NCI-H526 treated with DMSO at 0.1 percent for 48 hours (cell line): ENCODE data around the gene DAG1.
A peak's percentile ranks its signal among the peaks of the same experiment; 100 is the strongest.

Experiments
- DNase-seq: peaks from one replicate; lab custom pipeline; 2025; lab: John Stamatoyannopoulos, UW

The DAG1 gene

DNA sequence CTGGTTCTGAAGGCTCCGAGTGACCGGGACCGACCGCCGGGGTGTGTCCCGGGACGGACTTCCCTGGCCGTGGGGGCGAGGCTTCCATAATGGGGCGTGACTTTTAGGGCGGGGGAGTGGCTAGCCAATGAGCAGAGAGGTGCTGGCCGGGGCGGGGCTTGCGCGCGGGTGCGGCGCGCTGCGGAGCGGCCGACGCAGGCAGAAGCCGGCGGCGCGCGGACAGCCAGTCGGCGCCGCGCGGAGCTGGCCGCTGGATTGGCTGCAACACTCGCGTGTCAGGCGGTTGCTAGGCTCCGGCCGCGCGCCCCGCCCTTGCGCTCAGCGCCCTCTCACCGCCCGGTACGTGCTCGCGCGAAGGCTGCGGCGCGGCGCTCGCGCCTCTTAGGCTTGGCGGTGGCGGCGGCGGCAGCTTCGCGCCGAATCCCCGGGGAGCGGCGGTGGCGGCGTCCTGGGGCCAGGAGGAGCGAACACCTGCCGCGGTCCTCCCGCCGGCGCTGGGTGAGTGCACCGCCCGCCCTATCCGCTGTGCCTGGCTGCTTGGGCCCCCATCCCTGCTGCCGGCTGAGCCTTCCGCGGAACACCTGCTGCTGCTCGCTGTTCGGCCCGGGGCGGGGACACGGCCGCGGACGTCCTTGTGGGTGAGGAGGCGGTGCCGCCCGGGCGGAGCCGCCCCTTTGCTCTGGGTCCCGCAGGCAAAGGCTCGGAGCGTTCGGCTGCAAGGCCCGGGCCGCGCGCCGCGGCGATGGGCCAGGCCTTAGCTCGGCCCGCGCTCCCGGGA, at the start of gene DAG1:
Gene DAG1 (plus strand): TSS at position 332 of the 778 bp plus-strand sequence. CDS start 40,268 bp downstream, outside the sequence.
- peak; percentile 91 for DNase-seq

DNA sequence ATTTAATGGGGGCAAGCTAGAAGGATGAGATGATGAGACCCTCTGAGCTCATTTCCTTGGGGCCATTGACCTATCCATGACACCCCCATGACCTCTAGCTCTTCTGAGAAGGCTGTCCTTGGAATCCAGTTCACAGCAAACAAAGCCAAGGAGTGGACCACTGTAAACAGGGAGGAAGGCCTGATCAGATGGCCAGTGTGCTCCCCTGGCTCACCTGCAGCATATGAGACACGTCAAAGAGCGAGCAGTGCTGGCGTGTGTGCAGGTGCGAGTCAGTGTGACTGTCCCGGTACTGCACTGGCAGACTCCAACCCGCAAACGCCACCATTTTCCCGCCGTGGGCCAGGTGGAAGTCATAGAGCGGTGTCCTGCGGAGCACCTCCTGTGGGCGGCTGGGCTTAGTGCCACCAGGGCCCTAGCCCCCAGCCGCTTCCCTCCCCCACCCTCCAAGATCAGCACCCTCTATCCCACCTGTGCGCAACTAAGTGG, 48.1 kb upstream of the DAG1 start:
- DNase-seq, result no peak

DNA sequence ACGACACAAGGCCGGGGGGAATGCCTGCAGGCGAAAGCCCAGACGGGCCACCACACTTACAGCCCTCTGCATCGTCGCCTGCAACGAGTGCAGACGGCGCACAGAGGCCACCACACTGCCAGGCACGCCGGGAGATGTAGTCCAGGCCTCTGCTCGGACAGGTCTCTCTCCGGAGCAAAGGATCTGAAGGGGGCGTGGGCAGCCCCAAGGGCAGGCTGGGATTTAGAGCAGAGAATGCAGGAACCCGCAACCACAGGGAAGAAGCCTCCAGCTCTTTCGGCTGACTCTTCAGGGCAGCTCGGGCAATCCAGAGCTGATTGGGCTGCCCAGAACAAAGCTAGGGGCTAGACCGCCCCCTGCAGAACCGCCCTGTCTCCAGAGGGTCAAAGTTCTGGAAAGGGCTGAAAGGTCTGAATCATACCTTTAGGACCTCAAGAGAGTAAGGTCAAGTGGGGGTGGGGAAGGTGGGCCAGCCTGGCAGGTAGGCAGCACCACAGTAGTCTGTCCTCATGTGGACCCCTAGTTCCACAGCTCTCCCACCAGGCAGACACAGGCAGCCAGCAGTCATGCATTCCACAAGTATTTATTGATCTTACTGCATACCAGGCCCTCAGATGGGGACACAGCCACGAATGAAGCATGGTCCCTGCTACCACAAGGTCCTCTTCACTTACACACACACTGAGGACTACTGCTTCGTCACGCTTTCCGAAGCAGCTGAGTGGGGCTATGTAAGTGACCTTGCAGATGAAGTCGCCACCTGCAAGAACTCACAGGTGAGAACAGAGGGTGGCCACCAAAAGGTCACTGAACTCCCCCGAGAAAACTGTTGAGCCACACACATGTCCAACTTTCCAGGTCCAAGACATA, 47.5 kb upstream of the DAG1 start, which contains the start of gene AMT:
Gene AMT (minus strand): TSS at position 95 of the 870 bp plus-strand sequence. CDS start 23 bp downstream, at position 72.
- DNase-seq, result no peak

DNA sequence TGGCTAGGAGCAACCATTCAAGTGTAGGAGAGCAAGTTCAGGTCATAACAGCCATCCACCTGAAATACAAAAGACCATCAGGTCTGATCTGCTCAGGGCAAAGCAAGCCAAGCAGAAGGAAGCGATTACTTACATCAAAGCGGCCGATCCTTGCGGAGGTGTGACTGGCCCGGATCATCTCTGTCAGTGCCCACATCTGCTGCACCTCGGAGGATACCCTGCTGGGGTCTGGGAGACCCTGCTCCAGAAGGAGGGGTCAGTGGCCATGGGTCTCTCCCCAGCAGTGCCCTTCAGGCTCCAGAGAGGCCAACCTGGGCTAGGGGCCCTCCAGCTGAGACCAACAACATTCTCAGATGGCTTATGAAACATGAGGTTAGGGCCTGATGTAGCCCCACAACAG, 45.3 kb upstream of the DAG1 start:
- no peak for DNase-seq

DNA sequence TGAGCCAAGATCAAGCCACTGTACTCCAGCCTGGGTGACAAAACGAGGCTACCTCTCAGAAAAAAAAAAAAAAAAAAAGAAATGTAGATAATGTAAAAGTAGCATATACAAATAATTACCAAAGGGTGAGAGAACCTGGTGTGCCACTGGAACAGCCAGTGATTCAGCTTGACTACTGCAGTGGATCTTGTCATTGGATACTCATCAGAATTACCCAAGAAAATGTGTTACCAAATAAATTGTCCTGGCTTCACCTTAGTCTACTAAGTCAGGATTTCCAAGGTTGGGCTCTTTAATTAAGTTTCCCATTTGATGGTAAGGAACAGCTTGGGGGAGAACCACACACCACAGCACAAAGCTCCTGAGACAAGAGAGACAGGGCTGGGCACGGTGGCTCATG, 42.5 kb upstream of the DAG1 start:
- no peak for DNase-seq

DNA sequence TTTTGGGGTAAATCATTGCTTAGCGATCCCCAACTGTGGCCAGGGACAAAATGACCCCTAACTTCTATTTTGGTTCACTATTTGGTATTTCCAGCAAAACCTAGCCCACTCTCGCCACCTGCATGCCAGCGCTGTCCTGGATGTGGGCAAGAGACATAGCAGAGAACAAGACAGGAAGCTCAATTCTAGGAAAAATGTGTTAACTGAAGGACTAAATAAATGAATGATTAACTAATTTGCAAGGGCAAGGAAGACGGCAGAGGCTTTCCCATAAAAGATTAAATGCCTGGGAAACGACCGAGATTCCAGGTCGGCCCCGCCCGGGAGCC, 41.4 kb upstream of the DAG1 start:
- peak; percentile 38 for DNase-seq

DNA sequence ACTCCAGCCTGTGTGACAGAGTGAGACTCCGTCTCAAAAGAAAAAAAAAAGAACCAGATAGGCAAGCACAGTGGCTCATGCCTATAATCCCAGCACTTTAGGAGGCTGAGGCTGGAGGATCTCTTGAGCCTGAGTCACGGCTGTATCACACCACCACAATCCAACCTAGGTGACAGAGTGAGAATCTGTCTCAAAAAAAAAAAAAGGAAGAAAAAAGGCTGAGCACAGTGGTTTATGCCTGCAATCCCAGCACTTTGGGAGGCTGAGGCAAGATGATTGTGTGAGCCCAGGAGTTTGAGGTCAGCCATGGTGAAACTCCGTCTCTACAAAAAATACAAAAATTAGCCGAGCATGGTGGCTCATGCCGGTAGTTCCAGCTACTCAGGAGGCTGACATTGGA, 35.3 kb upstream of the DAG1 start:
- DNase-seq, result no peak

DNA sequence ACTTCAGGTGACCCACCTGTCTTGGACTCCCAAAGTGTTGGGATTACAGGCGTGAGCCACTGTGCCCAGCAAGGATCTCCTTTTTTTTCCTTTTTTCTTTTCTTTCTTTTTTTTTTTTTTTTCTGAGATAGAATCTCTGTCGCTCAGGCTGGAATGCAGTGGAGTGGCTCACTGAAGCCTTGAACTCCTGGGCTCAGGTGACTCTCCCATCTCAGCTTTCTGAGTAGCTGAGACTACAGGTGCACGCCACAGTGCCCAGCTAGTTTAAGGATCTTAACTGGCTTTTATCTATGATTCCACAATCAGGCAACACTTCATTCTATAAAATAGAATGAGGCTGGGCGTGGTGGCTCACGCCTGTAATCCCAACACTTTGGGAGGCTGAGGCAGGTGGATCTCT, 24.7 kb upstream of the DAG1 start:
- no peak for DNase-seq

DNA sequence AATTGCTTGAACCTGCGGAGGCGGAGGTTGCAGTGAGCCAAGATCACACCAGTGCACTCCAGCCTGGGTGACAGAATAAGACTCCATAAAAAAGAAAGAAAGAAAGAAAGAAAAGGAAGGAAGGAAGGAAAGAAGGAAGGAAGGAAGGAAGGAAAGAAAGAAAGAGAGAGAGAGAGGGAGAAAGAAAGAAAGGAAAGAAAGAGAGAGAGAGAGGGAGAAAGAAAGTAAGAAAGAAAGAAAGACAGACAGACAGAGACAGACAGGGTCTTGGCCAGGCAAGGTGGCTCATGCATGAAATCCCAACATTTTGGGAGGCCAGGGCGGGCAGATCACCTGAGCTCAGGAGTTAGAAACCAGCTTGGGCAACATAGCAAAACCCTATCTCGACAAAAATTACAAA, 16.4 kb upstream of the DAG1 start:
- no peak for DNase-seq

DNA sequence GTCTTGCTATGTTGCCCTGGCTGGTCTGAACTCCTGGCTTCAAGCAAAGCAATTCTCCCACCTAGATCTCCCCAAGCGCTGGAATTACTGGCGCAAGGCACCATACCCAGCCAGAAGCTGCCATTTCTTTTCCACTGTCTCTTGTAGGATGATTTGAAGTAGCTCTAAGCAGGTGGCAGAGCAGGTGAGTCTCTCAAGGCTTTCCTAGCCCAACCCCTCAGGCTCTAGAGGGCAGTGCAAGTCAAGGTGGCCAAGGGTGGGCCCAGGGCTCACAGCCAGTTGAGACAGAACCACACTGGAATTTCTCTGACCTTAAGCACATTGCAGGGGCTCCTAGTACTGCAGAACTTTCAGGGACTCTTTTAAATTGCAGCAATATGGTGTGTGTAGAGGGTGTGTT, 15.6 kb upstream of the DAG1 start:
- DNase-seq, result no peak

DNA sequence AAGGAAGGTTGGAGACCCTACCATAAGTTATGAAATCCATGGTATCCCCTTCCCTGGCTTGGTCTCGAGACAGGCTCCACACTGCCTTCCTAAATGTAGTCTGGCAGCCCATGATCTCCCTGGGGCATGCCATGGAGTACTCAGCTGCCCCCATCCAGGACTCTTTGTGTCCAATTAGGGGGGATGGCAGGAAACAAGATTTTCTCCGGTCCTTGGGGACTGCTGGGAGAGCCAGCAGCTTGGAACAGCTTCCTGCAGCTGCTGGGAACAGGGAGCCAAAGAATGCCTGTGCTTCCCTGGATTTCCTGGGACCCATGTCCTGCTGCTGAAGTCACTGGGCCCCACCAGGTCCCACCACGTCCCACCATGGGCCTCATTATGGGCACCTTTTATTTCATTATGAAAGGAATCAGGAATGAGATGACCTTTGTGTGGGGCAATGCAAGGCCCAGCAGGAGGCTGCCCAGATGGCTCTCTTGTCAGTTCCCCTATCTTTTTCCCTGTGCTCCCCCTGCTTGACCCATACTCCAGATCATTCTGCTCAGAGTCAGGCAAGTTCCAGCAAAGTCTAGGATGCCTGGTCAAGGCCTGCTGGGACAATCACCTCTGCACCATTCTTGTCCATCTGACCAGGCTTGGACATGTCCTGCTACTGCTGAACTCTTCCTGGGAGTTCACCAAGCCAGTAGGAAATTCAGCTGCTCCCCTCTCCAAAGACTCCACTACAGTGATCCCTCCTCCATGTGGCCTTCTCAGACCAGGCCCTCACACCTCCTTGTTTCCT, 15.0 kb upstream of the DAG1 start:
- DNase-seq, result no peak

DNA sequence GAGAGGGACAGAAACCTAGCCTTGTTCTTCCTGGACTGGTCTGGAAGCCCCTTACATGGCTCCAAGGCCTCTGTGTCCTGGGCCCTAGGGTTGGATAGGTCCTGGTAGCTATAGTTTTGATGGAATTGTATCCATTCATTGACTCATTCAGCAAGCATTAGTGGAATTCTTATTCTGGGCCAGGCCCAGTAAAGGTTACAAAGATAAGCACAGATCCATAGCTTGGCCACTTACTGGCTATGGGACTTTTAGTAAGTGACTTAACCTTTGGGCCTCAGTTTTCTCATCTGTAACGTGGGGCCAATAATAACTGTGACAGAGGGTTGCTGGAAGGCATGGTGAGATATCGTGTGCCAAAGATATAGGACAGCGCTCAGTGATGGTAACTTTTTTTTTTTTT, 13.6 kb upstream of the DAG1 start:
- DNase-seq, result no peak

DNA sequence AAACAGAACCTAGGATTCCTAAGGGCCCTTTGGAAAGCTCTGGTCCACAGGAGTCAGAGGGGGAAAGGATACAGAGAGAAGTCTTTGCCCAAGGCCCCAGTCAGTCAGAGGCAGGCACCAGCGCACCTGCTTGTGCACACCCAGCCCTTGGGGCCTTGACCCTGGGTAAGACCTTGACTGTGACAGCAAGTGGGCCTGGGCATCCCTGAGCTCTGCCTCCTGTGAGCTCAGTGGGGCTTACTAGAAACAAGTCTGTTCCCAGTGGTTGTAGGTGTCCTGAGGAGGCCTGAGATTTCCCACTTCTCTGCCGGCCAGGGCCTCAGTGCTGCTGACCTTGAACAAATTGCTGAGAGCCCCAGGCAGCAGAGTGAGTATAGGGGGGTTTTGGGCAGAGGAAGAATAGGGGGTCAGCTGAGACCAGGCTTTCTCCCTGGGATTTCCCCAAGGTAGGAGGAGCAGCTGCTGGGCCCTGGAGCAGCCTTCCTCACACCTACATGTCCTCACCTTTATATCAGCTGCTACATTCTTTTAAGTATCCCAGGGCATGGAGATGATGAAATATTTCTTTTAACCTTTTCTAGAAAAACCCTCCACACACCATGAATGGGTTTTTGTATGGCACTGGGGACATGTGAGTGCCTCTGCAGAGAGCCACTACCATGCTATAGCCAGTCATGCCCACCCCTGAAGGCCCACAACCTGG, 9.7 kb upstream of the DAG1 start:
- DNase-seq, result no peak

DNA sequence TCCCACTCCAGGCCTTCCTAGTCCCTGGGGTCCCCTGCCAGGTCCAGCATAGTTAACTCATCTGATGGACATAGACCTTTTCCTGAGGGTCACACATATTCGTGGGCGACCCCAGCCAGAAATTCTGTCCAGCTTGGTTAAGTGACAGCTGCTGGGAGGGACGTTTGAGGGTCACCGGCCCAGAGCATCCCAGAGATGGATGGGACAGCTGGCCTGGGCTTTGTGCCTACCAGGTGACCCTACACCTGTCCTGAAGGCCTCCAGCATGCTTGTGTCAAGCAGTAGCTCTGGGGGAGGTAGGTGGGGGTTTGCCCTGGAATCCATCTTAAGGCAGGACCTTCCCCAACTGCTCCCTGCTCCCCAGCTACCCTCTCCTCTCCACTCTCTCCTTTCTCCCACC, 9.1 kb upstream of the DAG1 start:
- no peak for DNase-seq

DNA sequence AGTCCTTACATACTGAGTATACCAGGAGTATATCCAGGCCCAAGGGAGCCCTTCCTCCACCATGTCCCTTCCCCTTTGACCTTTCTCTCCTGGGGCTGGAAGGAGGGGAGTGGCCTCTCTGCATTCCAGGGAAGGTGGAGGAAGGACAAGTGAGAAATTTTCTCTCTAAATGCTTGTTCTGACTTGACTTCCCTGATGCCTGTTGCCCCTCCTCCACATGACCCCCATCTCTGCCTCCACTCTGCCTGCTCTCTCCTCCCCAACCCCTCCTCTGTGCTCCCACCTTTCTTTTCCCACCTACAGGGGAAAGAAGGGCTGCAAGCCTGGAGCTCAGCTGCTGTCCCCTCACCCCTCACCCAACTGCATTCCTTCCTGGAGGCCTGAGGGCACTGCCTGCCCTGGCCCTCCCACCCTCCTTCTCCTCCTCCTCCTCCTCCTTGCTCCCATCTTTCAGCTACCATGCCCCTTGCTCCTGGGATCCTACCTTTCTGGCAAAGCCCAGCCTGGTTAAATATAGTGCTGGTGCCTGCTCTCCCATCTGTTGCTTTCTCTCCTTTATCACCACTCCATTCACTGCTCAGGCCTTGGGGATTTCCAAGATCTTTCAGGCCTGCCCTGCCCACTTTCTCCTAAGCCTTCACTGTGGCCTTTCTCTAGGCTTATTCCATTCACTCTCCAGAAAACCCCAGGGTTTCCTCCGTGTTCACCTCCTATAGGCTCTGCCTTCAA, 8.5 kb upstream of the DAG1 start:
- DNase-seq, result no peak

DNA sequence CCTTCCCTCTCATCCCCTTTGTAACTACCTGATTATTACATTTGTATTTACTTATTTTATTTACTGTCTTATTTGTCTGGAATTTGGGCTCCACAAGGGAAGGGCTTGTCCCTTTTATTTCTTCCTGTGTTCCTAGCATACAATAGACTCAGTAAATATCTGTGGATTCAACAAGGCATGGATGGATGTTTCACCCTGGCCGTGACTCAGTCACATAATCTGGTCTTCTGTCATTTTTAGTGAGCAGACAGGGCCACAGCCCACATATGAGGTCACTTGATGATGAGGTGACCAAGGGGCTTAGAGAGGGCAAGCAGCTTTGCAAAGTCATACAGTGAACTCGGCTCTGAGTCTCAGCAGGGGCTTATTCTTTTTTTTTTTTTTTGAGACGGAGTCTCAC, 7.8 kb upstream of the DAG1 start:
- DNase-seq, result no peak

DNA sequence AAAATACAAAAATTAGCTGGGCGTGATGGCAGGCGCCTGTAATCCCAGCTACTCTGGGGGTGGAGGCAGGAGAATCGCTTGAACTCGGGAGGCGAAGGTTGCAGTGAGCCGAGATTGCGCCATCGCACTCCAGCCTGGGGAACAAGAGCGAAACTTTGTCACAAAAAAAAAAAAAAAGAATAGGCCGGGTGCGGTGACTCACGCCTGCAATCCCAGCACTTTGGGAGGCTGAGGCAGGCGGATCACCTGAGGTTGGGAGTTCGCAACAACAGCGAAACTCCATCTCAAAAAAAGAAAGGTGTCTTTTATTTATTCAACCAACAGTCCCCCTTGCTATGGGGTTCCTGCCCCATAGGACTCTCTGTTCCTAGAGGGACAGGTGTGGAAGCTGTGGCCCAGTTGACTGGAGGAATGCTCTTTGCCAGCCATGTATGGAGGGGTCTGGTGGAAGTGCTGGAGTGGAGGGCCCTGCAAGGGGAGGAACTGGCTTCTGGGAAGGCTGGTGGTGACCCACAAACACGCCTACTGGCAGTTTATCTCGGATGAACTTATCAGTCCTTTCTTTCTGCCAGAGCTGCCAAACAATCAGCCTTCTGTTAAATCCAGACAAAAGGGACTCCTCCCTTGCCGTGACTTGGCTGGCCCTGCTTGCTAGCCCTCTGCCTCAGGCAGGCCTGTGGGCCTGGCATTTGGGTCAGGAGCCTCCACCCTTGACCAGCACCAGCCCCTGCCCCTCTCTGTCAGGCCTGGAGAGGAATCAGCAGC, 4.6 kb upstream of the DAG1 start:
- no peak for DNase-seq

DNA sequence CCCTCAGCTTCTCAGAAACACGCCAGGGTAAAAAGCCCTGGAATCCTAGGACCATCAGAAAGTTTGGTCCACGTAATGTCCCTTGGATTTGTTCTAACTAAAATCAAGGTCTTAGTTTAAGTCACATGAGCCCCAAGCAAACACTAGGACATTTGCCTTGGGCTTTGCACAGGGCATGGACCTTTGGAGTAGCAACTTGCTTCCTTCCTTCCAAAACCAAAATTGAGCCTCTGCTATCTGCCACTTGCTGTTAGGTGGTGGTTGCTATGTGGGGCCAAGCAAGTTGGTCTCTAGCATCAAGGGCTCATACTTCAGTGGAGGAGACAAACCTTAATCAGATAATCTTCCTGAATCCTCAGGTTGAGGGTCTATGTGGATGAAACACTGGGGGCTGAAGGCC, 4.0 kb upstream of the DAG1 start:
- no peak for DNase-seq

DNA sequence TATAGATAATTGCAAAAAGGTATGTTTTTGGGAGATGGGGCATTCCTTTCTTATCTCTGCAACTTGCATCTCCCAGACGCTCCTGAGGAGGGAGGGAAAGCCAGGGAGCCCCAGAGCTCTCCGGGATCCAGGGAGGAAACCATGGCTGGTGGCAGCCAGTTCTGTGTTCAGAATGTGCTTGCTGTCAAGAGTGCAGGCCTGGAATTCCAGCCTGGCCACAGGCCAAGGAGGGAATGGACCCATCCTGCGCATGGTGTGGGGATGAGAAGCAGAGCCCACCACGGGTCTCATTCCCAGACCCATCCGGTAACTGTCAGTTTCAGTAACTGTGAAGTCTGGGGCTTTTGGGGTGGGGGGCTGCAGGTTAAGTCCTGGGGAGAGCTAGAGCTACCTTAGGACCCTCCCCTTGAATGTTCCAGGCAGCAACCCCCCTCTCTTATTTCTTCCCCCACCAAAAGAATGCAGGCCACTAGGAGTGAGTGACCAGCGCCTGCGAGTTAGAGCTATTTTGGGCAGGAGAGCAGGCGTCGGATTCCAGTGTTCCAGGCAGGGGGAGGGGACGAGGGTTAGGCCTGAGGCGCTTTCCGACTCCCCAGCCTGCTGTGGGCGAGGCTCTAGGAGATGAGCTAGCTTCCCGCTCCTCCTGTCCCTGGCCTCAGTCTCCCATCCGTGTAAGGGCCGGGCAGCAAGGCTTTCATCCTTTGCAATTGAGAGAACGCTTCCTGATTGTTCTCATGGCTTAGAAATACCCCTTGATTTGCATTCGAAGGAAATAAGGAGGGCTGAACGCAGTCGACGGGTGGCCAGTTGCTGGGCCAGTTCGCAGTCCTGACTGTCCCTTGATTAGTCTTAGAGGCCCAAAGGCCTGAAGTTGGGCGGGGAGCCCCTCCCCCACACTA, 781 bp upstream of the DAG1 start:
- DNase-seq, result peak; percentile 46
